Activated CD8-positive, alpha-beta T cell treated with anti-CD3 and anti-CD28 coated beads for 36 hours (primary cell): ENCODE results near the gene UBL4A. TPM values are rescaled to one million over a fixed set of nuclear protein-coding genes. Genes with fewer than 3 reads are reported as not detected.

Experiments used
- ATAC-seq: fragments of 200-7000 bp; cut with Tn5 transposase; one replicate; pipeline ENCODE4 v1.10.0; 2021; ENCODE audit warnings: mild to moderate bottlenecking, moderate library complexity
- CTCF ChIA-PET: fragments of 350-600 bp; sonication (Branson Sonifier 250); formaldehyde crosslinking; loops from one replicate; lab custom pipeline; 2021; ENCODE audit warnings: antibody characterized with exemption; lab: Charles Lee
- POLR2A ChIA-PET: fragments of 350-600 bp; sonication (Branson Sonifier 250); formaldehyde crosslinking; loops from one replicate; lab custom pipeline; 2021; ENCODE audit warnings: antibody characterized with exemption; lab: Charles Lee
- DNase-seq: peaks from one replicate; pipeline ENCODE4 v3.0.0-alpha.2; 2020
- H3K27ac Mint-ChIP-seq: one replicate; pipeline ENCODE4 v1.8.0; 2021; ENCODE audit warnings: mild to moderate bottlenecking, mixed read lengths
- H3K27me3 Mint-ChIP-seq: one replicate; pipeline ENCODE4 v1.8.0; 2021; ENCODE audit warnings: mixed read lengths
- H3K36me3 Mint-ChIP-seq: one replicate; pipeline ENCODE4 v1.8.0; 2021; ENCODE audit warnings: low read depth, mixed read lengths
- H3K4me1 Mint-ChIP-seq: one replicate; pipeline ENCODE4 v1.8.0; 2021; ENCODE audit warnings: low read depth, mixed read lengths
- H3K4me3 Mint-ChIP-seq: one replicate; pipeline ENCODE4 v1.8.0; 2021; ENCODE audit warnings: mild to moderate bottlenecking, moderate library complexity, mixed read lengths
- H3K9me3 Mint-ChIP-seq: one replicate; pipeline ENCODE4 v1.8.0; 2021; ENCODE audit warnings: mixed read lengths
- intact Hi-C: fragments of 100-400 bp; cut with micrococcal nuclease; formaldehyde crosslinking; loops from one replicate; pipeline ENCODE4 v1.10.0; 2022
- total RNA-seq, 2 experiments: library from RNA; stranded (reverse); gene quantifications; one replicate each; pipeline ENCODE4 v1.2.3, GENCODE V29; 2021
- TF ChIP-seq, protein P1 (sequence below): fragments of 200-600 bp; IDR thresholded peaks from one replicate; pipeline ENCODE4 v1.8.0; 2022; ENCODE audit warnings: antibody characterized with exemption, mild to moderate bottlenecking

Gene UBL4A
- total RNA-seq, 2 experiments from 2014 or later, result 46.5 to 47.6 TPM

DNA sequence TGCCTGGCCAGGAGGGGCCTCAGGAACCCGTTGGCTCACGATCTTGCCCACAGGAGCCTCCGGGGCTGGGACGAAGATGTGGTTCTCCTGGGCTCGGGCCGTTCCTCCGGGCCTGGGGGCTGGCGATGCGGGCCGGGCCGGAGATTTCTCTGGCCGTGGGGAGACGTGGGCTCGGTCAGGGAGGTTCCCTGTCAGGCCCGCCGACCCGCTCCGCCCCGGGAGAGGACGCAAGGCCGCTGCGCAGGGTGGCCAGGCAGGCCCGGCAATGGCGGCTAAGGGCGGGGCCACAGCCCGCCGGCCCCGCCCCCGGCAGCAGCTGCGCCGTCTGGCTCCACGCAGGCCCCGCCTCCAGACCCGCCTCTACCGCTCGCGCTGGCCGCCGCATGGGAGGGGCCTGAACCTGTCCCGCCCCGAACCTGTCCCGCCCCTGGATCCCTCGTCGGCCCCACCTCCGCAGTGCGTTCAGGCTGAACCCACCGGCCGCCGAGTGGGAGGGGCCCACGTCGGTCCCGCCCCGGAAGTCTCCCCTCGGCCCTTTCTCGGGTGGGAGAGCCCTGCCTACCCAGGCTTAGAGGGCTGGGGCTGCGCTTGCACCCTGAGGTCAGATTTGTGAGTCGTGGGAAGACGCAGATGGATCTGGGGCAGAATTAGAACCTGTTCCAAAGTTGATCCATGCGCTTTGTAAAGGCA is 29.7 kb upstream of the UBL4A start, which contains the start of gene FAM3A:
Gene FAM3A, minus strand, starts transcription at position 267 of the 690 bp plus-strand sequence. CDS start 460 bp downstream, outside the sequence.
- peak; percentile 93 for DNase-seq
- peaks cover 29% of the 10 kb centered on the region for H3K4me1 Mint-ChIP-seq
- peak within 1 kb of the TSS; percentile 82 for H3K4me3 Mint-ChIP-seq
- ChIA-PET POLR2A (interaction anchor here (1.0 to 1.7 kb wide), 5 partner anchors 16 to 31 kb away, joined by 3 to 5 read pairs (median 3); partner anchors contain the start of genes G6PD, SLC10A3 and UBL4A), CTCF (interaction anchor here (1.4 kb wide), 1 partner anchor 24 kb away, joined by 4 read pairs; no protein-coding TSS in a partner anchor)
- H3K27me3 Mint-ChIP-seq, result no peaks in the 10 kb centered on the region
- ATAC-seq, result peak; percentile 99
- peak within 1 kb of the TSS; percentile 92 for H3K27ac Mint-ChIP-seq
- TF ChIP-seq, protein P1, sequence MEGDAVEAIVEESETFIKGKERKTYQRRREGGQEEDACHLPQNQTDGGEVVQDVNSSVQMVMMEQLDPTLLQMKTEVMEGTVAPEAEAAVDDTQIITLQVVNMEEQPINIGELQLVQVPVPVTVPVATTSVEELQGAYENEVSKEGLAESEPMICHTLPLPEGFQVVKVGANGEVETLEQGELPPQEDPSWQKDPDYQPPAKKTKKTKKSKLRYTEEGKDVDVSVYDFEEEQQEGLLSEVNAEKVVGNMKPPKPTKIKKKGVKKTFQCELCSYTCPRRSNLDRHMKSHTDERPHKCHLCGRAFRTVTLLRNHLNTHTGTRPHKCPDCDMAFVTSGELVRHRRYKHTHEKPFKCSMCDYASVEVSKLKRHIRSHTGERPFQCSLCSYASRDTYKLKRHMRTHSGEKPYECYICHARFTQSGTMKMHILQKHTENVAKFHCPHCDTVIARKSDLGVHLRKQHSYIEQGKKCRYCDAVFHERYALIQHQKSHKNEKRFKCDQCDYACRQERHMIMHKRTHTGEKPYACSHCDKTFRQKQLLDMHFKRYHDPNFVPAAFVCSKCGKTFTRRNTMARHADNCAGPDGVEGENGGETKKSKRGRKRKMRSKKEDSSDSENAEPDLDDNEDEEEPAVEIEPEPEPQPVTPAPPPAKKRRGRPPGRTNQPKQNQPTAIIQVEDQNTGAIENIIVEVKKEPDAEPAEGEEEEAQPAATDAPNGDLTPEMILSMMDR, result no peak
- intact Hi-C loops, result no loop called here
- H3K36me3 Mint-ChIP-seq, result peaks cover 14% of the 10 kb centered on the region
- no peaks in the 10 kb centered on the region for H3K9me3 Mint-ChIP-seq

DNA sequence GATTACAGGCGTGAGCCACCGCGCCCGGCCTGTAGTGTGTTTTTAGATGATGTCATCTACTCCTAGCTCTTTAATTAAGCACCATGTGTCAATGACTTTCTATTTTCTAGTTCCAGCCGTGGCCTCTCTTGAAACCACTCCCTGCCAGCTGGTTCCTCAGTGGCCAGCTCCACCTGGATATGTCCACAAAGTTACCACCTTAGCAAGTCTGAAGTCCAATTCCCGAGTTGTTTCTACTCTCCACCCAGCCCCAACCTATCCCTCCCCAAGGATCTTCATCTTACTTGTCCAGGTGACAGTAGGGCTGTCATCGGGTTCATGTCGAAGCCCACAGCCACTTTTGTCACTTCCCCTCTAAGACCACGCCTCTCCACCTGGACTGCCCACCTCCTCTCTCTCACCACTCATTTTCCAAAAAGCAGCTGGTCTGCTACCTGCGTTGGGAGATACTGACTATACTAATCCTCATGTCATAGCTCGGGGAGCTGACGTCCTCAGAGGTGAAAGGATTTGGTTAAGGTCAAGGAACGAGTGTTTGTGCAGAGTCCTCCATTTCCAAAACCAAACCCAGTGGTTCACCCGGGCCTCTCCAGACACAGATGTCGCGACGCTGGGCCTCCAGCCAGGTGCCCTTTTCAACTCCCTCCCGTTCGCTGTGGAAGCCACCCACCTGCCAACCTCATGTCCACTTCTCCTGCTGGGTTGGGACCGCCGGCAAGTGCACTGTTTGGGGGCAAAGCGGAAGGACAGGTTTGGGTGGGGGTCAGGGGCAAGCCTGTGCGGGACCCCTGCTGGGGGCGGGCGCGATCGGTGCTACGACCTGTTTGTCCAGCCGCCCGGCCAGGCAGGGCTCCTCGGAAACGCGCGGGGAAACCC is 28.9 kb upstream of the UBL4A start:
- peaks cover 33% of the 10 kb centered on the region for H3K4me1 Mint-ChIP-seq
- DNase-seq (peak; percentile 47), ATAC-seq (no peak)
- no peaks in the 10 kb centered on the region for H3K9me3 Mint-ChIP-seq
- TF ChIP-seq, protein P1, result no peak
- H3K36me3 Mint-ChIP-seq, result peaks cover 18% of the 10 kb centered on the region
- intact Hi-C loops, result no loop called here
- H3K4me3 Mint-ChIP-seq, result peak overlapping the region; percentile 82
- H3K27me3 Mint-ChIP-seq, result no peaks in the 10 kb centered on the region
- ChIA-PET POLR2A (interaction anchor here (1.0 to 1.7 kb wide), 3 partner anchors 15 to 31 kb away, joined by 3 to 4 read pairs (median 3); partner anchors contain the start of genes G6PD and UBL4A), CTCF (interaction anchor here (1.4 to 2.0 kb wide), 2 partner anchors 12 to 23 kb away, joined by 4 to 7 read pairs; no protein-coding TSS in a partner anchor)
- H3K27ac Mint-ChIP-seq, result peak overlapping the region; percentile 81

DNA sequence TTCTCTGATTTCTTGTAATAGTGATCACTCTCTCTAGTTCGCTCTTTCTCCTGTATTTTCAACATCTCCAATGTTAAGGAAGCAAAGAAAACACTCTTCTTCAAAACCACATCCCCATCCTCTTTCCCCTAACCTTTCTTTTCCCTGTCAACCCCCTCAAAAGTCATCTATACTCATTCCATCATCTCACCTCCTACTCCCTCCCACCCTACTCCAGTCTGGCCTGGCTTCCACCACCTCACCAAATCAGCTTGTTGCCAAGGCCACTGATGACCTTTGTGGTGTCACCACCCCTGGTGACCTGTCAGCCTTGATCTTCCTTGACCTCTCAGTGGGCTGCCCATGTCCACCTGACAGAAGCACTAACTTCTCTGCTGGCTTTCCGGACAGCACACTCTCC is 27.3 kb upstream of the UBL4A start:
- H3K36me3 Mint-ChIP-seq, result peaks cover 29% of the 10 kb centered on the region
- CTCF ChIA-PET, result interaction anchor here (2.0 kb wide), 1 partner anchor 13 kb away, joined by 7 read pairs; no protein-coding TSS in a partner anchor
- POLR2A ChIA-PET, result interaction anchor here (0.6 to 0.8 kb wide), 2 partner anchors 21 to 550 kb away, joined by 3 to 4 read pairs; no protein-coding TSS in a partner anchor

DNA sequence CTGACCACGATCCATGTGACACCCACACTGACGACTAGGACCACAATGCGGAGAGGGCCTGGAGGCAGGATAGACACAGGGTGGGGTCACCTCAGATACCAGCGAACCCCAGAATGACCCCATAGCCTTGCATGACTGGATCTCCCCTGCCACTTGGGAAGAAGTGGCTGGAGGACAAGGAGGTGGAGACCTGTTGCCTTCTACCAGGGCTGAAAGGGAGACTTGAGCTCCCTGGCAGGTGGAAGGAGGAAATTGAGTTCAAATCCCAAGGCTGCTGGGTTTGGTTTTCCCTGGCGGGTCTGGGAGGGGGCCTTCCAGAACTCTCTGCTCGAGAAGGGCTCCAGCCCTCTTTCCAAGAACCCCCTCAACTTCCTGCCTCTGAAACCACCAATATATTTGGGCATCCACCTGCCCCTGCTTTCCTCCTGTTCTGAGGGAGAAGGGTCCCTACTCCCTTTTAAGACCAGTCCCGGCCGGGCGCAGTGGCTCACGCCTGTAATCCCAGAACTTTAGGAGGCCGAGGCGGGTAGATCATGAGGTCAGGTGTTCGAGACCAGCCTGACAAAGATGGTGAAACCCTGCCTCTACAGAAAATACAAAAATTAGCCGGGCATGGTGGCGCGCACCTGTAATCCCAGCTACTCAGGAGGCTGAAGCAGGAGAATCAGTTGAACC is 26.6 kb upstream of the UBL4A start:
- H3K27ac Mint-ChIP-seq, result peak overlapping the region; percentile 55

More for the DNA sequence above, 27.3 kb upstream of the UBL4A start:
- TF ChIP-seq, protein P1, result no peak
- Mint-ChIP-seq H3K27me3 (no peaks in the 10 kb centered on the region), H3K27ac (peak overlapping the region; percentile 90), H3K4me1 (peaks cover 38% of the 10 kb centered on the region), H3K9me3 (no peaks in the 10 kb centered on the region), H3K4me3 (peak overlapping the region; percentile 16)
- DNase-seq (no peak), ATAC-seq (no peak)
- intact Hi-C loops, result no loop called here

More for the DNA sequence above, 26.6 kb upstream of the UBL4A start:
- Mint-ChIP-seq H3K4me1 (peaks cover 38% of the 10 kb centered on the region), H3K36me3 (peaks cover 32% of the 10 kb centered on the region), H3K27me3 (no peaks in the 10 kb centered on the region), H3K4me3 (no peak overlapping the region), H3K9me3 (no peaks in the 10 kb centered on the region)
- DNase-seq, result no peak
- intact Hi-C loops, result no loop called here
- ChIA-PET POLR2A (interaction anchor here (0.8 to 1.1 kb wide), 2 partner anchors 20 to 27 kb away, joined by 3 to 4 read pairs; no protein-coding TSS in a partner anchor), CTCF (interaction anchor here (2.0 kb wide), 1 partner anchor 14 kb away, joined by 7 read pairs; no protein-coding TSS in a partner anchor)
- TF ChIP-seq, protein P1, result no peak
- no peak for ATAC-seq
